Right lobe of liver (tissue), 6 donors: ENCODE data around the gene GOLGB1. TPM values are rescaled to one million over a fixed set of nuclear protein-coding genes. Genes with fewer than 3 reads are reported as not detected.

Experiments
- ATAC-seq, 4 donors: fragments of 200-7000 bp; cut with Tn5 transposase; one replicate each; pipeline ENCODE4 v1.9.1; 2020; ENCODE audit warnings: mild to moderate bottlenecking in 4 of 4, moderate library complexity in 4 of 4
- DNase-seq, 3 donors: peaks; one replicate each; pipeline ENCODE4 v3.0.0-alpha.2; 2020
- H3K27ac ChIP-seq, 3 donors: fragments of 200-600 bp; one replicate each; pipeline ENCODE4 v1.8.0; 2022
- H3K27me3 ChIP-seq, 2 donors: fragments of 200-600 bp; one replicate each; pipeline ENCODE4 v1.8.0; 2022
- H3K36me3 ChIP-seq, 4 donors: fragments of 200-600 bp; sonication (generic) in 1 of 4; one replicate each; pipeline versions ENCODE4 v1.5.1 to v1.8.0; 2017 to 2022; ENCODE audit warnings: control low read depth in 1 of 4
- H3K4me1 ChIP-seq, 4 donors: fragments of 200-600 bp; sonication (generic) in 1 of 4; one replicate each; pipeline versions ENCODE4 v1.5.1 to v1.8.0; 2017 to 2022; ENCODE audit warnings: control low read depth in 1 of 4
- H3K4me3 ChIP-seq, 3 donors: fragments of 200-600 bp; one replicate each; pipeline ENCODE4 v1.8.0; 2022
- H3K9me3 ChIP-seq, 4 donors: fragments of 200-600 bp; sonication (generic) in 1 of 4; one replicate each; pipeline versions ENCODE4 v1.5.1 to v1.8.0; 2017 to 2022; ENCODE audit warnings: control low read depth in 1 of 4
- POLR2A ChIP-seq: fragments of 450-650 bp; IDR thresholded peaks from one replicate; pipeline ENCODE4 v1.6.1; 2017; ENCODE audit warnings: antibody characterized with exemption, mild to moderate bottlenecking
- WGBS: methylation state at CpG from one replicate; pipeline ENCODE4 v1.1.6; 2018; ENCODE audit warnings: low coverage, low lambda C conversion rate; ENCODE audit not compliant: insufficient coverage; ENCODE audit errors: missing lambda C conversion rate; 5-methylcytosine and 5-hydroxymethylcytosine counted together
- intact Hi-C, 2 donors: fragments of 100-400 bp; cut with DNase I; formaldehyde crosslinking; loops; one replicate each; pipeline versions ENCODE4 v1.11.2 to v1.14.1; 2022
- total RNA-seq, 6 experiments: library from RNA; depleted of rRNA in 2 of 6; stranded (reverse); fragments of >200 nt in 2 of 6; fragmentation: NEBNext Ultra II Directional in 3 of 6; extraction: Animal tissue kit (Norgen Biotek cat#: 25700) in 3 of 6; gene quantifications; one replicate each; pipeline versions ENCODE4 v1.1.0 to v1.2.4, GENCODE V29; 2016 to 2023
- TF ChIP-seq, protein P1 (sequence below), 4 donors: fragments of 200-600 bp in 3 of 4; fragments of 450-650 bp in 1 of 4; IDR thresholded peaks; one replicate each; pipeline versions ENCODE4 v1.5.1 to v1.8.0; 2016 to 2022; ENCODE audit warnings: antibody characterized with exemption in 4 of 4, mild to moderate bottlenecking in 2 of 4
- donor health status: DM: no; HTN: yes; CAD: no.
- donor health status: DM: no; HTN: no; CAD: no.
- donor health status: DM: no; HTN: no; CAD: no.
- donor health status: DM: no; HTN: yes; CAD: no.
- donor health status: DM: no; HTN: yes; CAD: no.

The GOLGB1 gene
- total RNA-seq, 6 experiments from 2014 or later: 26.8 to 31.7 (median 29.5) TPM

DNA sequence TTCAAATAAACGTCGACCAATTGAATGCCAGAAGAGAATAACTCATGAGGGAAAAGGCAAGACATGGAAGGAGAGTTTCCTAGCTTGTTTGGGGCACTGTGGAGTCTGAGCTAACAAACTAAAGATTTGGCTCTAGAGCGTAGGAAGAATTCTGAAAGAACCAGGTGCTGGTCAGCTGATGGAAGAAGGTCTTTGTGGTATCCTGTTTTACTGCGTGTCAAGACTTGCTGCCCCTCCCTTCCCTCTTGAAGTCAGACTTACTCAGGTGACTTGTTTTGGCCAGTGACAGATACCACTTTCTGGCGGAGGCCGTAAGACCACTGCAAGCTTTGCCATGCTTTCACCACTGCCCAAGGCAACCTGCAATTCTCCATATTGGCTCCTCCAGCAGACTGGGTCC, 88.2 kb downstream of the GOLGB1 start:
- no peak for ATAC-seq
- no peaks in the 10 kb centered on the region for H3K27me3 ChIP-seq
- no peaks in the 10 kb centered on the region for H3K9me3 ChIP-seq
- 97% methylated on average over 5 of the region's 6 CpGs for WGBS
- TF ChIP-seq, protein P1, sequence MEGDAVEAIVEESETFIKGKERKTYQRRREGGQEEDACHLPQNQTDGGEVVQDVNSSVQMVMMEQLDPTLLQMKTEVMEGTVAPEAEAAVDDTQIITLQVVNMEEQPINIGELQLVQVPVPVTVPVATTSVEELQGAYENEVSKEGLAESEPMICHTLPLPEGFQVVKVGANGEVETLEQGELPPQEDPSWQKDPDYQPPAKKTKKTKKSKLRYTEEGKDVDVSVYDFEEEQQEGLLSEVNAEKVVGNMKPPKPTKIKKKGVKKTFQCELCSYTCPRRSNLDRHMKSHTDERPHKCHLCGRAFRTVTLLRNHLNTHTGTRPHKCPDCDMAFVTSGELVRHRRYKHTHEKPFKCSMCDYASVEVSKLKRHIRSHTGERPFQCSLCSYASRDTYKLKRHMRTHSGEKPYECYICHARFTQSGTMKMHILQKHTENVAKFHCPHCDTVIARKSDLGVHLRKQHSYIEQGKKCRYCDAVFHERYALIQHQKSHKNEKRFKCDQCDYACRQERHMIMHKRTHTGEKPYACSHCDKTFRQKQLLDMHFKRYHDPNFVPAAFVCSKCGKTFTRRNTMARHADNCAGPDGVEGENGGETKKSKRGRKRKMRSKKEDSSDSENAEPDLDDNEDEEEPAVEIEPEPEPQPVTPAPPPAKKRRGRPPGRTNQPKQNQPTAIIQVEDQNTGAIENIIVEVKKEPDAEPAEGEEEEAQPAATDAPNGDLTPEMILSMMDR (IDR thresholded peaks at IDR 0.05): no peak
- no peak for TF ChIP-seq POLR2A
- H3K4me1 ChIP-seq: no peaks in the 10 kb centered on the region
- no peak for DNase-seq
- no peak overlapping the region for H3K4me3 ChIP-seq
- H3K27ac ChIP-seq: peak overlapping the region; percentile 42 to 76 (median 74)
- peaks cover 0 to 35% (median 18%) of the 10 kb centered on the region in 4 donors for H3K36me3 ChIP-seq
- intact Hi-C loops: no loop called here

DNA sequence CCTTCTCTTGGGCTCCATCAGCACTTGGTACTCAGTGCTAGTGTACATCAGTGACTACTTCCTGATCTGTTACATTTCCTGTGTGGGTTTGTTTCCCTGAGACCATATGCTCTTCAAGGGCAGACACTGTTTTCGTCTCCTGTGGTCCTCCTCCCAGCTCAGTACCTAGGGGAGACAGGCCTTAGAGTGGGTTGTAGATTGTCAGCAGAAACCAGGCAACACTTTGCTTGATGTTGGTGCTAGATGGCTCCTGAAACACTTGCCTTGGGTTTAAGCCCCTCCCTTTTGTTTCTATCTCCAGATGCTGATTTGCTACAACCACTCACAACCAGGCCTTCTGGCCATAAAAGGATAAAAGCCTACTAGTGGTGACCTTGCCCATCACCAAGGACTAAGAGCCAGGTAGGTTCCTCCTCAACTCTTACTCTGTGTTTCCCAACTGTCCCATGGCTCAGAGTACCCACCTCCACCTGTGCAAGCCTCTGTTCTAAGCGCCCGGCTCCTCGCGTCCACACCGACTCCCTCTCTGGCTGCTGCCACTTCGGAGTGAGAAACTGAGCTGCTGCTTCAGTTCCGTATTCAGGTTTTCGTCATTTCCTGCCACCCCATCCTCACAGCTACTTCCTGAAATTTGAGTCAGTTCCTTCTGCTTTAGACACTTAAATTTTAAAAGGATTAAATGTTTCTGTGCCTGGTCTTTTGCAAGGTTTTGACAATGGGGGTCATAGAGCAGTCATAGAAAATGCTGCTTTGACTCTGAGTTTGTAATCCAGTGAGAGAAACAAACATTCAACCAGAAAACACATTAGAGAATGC, 89.0 kb downstream of the GOLGB1 start, which contains the start of gene HCLS1:
TSS of gene HCLS1 (minus strand) at position 548 of the 816 bp plus-strand sequence. CDS start 2,556 bp downstream, outside the sequence.
- H3K27me3 ChIP-seq: no peaks in the 10 kb centered on the region
- DNase-seq (peak; percentile 48 to 68 (median 67)), ATAC-seq (peak; percentile 71 to 79 (median 76))
- no peaks in the 10 kb centered on the region for H3K4me1 ChIP-seq
- H3K4me3 ChIP-seq: peak within 1 kb of the TSS; percentile 6 to 39 (median 20)
- intact Hi-C loops: no loop called here
- TF ChIP-seq POLR2A: peak; percentile 73
- TF ChIP-seq, protein P1 (IDR thresholded peaks at IDR 0.05): no peak
- WGBS: 38% methylated on average over 6 of the region's 9 CpGs
- H3K27ac ChIP-seq: peak within 1 kb of the TSS; percentile 42 to 76 (median 74)
- H3K9me3 ChIP-seq: no peaks in the 10 kb centered on the region
- peaks cover 0 to 26% (median 14%) of the 10 kb centered on the region in 4 donors for H3K36me3 ChIP-seq

DNA sequence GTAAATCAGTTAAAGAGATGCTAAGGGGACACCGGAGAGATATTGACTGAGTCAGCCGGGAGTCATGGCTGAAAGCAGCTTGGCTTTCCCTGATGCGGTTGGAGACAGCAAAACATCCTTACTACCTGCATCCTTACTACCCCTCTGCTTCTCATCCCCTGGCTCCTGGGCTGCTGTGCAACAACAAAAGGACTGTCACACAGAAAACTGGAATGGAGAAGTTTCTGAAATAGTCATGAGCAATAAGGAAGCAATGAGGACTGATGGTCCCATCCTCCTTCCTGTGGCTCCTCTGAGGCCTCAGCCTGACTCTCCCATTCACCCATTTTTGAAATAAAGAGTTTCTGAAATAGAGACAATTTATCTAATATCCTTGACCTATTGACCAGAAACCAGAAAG, 90.0 kb downstream of the GOLGB1 start:
- ATAC-seq: peak in 1 of 4 donors; percentile 19
- WGBS: 59% methylated on average over 3 of the region's 3 CpGs
- H3K27ac ChIP-seq: peak overlapping the region in 2 of 3 donors; percentile 42 to 76

DNA sequence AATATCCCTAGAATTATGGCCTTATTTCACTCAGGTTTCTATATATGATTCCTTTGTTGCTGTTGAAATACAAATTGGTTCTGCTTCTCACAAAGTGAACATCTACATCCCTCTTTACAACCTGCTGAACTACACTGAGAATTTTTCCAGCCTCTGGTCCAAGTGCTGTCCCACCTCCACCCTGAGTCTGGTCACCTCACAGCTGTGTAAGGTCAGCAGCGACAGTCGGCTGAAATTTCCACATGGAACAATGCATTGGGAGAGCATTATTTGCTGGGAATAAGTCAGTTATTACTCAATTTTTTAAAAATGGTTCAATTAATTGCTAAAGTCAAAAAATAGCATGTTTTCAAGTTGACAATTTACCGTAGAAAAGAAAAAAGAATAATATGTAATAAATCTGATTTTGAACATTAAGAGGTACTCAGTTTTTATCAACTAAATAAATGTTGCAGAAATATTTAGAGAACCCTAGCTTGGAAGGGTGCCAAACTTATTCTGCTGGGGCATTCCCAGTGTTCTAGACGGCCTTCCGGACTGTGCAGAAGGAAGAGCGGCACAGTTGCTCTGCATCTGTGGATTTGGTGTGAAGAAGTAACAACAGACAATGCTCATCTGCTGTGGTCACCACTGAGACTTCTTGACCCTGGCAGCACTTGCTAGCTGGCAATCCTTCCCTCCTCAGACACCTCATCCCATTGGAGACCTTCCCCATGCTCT, 90.7 kb downstream of the GOLGB1 start:
- no peak for ATAC-seq
- H3K36me3 ChIP-seq: peaks cover 0 to 10% (median 3%) of the 10 kb centered on the region in 4 donors
- H3K27me3 ChIP-seq: no peaks in the 10 kb centered on the region
- no peak overlapping the region for H3K27ac ChIP-seq
- intact Hi-C loops: no loop called here
- DNase-seq: no peak
- 72% methylated on average over 5 of the region's 6 CpGs for WGBS
- no peaks in the 10 kb centered on the region for H3K9me3 ChIP-seq
- H3K4me1 ChIP-seq: no peaks in the 10 kb centered on the region
- H3K4me3 ChIP-seq: peak overlapping the region in 1 of 3 donors; percentile 39
- TF ChIP-seq, protein P1 (IDR thresholded peaks at IDR 0.05): no peak
- TF ChIP-seq POLR2A: no peak

More for the DNA sequence above, 90.0 kb downstream of the GOLGB1 start:
- no peak for TF ChIP-seq POLR2A
- TF ChIP-seq, protein P1 (IDR thresholded peaks at IDR 0.05): no peak
- Histone ChIP-seq H3K9me3 (no peaks in the 10 kb centered on the region), H3K36me3 (peaks cover 0 to 17% (median 9%) of the 10 kb centered on the region in 4 donors), H3K27me3 (no peaks in the 10 kb centered on the region), H3K4me1 (no peaks in the 10 kb centered on the region), H3K4me3 (peak overlapping the region in 2 of 3 donors; percentile 20 to 39)
- no peak for DNase-seq
- intact Hi-C loops: no loop called here
